Psoas muscle (tissue), 8 donors: ENCODE results near the gene ITGB8. TPM values are rescaled to one million over a fixed set of nuclear protein-coding genes. Genes with fewer than 3 reads are reported as not detected.
"Not testable (repeated sequence)": the region's sequence is repeated elsewhere in the genome, so short reads cannot be mapped to it uniquely, and the experiment has no call there.

Source experiments
- ATAC-seq, 4 donors: fragments of 200-7000 bp; cut with Tn5 transposase; one replicate each; pipeline ENCODE4 v1.9.1; 2020; ENCODE audit warnings: moderate library complexity in 3 of 4, mild to moderate bottlenecking in 2 of 4
- DNase-seq, 2 donors: peaks; one replicate each; pipeline ENCODE4 v3.0.0-alpha.2; 2020
- H3K27ac ChIP-seq: fragments of 200-600 bp; one replicate; pipeline ENCODE4 v1.8.0; 2022
- H3K27me3 ChIP-seq, 3 donors: fragments of 200-600 bp in 1 of 3; one replicate each; pipeline versions ENCODE4 v1.6.1 to v1.8.0; 2013 to 2022; ENCODE audit warnings: low read length in 2 of 3, mild to moderate bottlenecking in 2 of 3, moderate library complexity in 1 of 3; ENCODE audit not compliant: insufficient read depth in 3 of 3
- H3K36me3 ChIP-seq, 2 donors: fragments of 200-600 bp in 1 of 2; one replicate each; pipeline versions ENCODE4 v1.6.1 to v1.8.0; 2013 to 2022; ENCODE audit warnings: low read depth in 1 of 2, mild to moderate bottlenecking in 1 of 2, moderate library complexity in 1 of 2; ENCODE audit not compliant: insufficient read depth in 1 of 2
- H3K4me1 ChIP-seq: fragments of 200-600 bp; one replicate; pipeline ENCODE4 v1.8.0; 2022
- H3K4me3 ChIP-seq: fragments of 200-600 bp; one replicate; pipeline ENCODE4 v1.8.0; 2022; ENCODE audit warnings: mild to moderate bottlenecking
- H3K9me3 ChIP-seq: fragments of 200-600 bp; one replicate; pipeline ENCODE4 v1.8.0; 2022
- CTCF ChIP-seq: fragments of 200-600 bp; IDR thresholded peaks from one replicate; pipeline ENCODE4 v1.8.0; 2022; ENCODE audit warnings: antibody characterized with exemption
- WGBS, 3 donors: extraction: QIAGEN DNeasy Blood & Tissue Kit; methylation state at CpG; one replicate each; pipeline versions ENCODE4 v1.1.6 to v1.1.7; 2013; 5-methylcytosine and 5-hydroxymethylcytosine counted together
- intact Hi-C, 2 donors: fragments of 100-400 bp; cut with DNase I; formaldehyde crosslinking; loops; one replicate each; pipeline versions ENCODE4 v1.11.0 to v1.14.2; 2022
- polyA plus RNA-seq, 3 donors: library from polyadenylated mRNA; stranded (reverse); fragments of 200-250 nt; gene quantifications; one replicate each; pipeline ENCODE4 v1.2.3, GENCODE V29; 2013
- total RNA-seq, 4 donors: library from RNA; stranded (reverse); fragmentation: NEBNext Ultra II Directional in 2 of 4; extraction: Animal tissue kit (Norgen Biotek cat#: 25700) in 2 of 4; gene quantifications; one replicate each; pipeline versions ENCODE4 v1.2.1 to v1.2.4, GENCODE V29; 2021 to 2023
- donor health status: healthy with polysubstance abuse.
- donor health status: DM: no; HTN: no; CAD: no; lungs with moderate emphysema.
- donor health status: Bipolar disorder and iron deficiency.
- donor health status: healthy.
- donor health status: DM: yes; HTN: yes; CAD: no.
- donor health status: DM: no; HTN: no; CAD: no.
- donor health status: DM: no; HTN: no; CAD: no.
- donor health status: DM: yes; HTN: yes; CAD: no.

Gene ITGB8
- total and polyA plus RNA-seq, 7 donors: 0.04 to 0.60 (median 0.12) TPM

- Histone ChIP-seq H3K4me1 (no peaks in the 10 kb centered on the region), H3K36me3 (no peaks in the 10 kb centered on the region), H3K27ac (no peak overlapping the region), H3K4me3 (no peak overlapping the region), H3K9me3 (no peaks in the 10 kb centered on the region), H3K27me3 (no peaks in the 10 kb centered on the region)
- DNase-seq (no peak), ATAC-seq (no peak)
- 74 to 78% (median 76%) methylated on average over 4 of the region's 4 CpGs for WGBS, 3 donors
- intact Hi-C loops: no loop called here
- no peak for TF ChIP-seq CTCF
Measured at GRCh38 chr7:20301311-20301939, 29.3 kb upstream of the ITGB8 start.

GRCh38 chr7:20302300-20302699, 28.4 kb upstream of the ITGB8 start:
- DNase-seq, H3K27me3 ChIP-seq, H3K36me3 ChIP-seq, H3K4me3 ChIP-seq, H3K4me1 ChIP-seq, ATAC-seq, H3K9me3 ChIP-seq, intact Hi-C loops, H3K27ac ChIP-seq: not testable (repeated sequence)
- 84 to 89% (median 87%) methylated on average over 16 of the region's 16 CpGs for WGBS, 3 donors

- H3K4me3 ChIP-seq: no peak overlapping the region
- H3K27me3 ChIP-seq: no peaks in the 10 kb centered on the region
- no peak overlapping the region for H3K27ac ChIP-seq
- 20 to 45% (median 32%) methylated on average over 1 of the region's 1 CpG for WGBS, 3 donors
- ATAC-seq (no peak), DNase-seq (no peak)
- H3K36me3 ChIP-seq: no peaks in the 10 kb centered on the region
- H3K4me1 ChIP-seq: no peaks in the 10 kb centered on the region
- intact Hi-C loops: no loop called here
- TF ChIP-seq CTCF: no peak
- no peaks in the 10 kb centered on the region for H3K9me3 ChIP-seq
Measured at GRCh38 chr7:20302891-20303290, 27.8 kb upstream of the ITGB8 start.

GRCh38 chr7:20304366-20304765, 26.3 kb upstream of the ITGB8 start:
- ATAC-seq: no peak
- no peaks in the 10 kb centered on the region for H3K4me1 ChIP-seq
- H3K27ac ChIP-seq: no peak overlapping the region
- no peaks in the 10 kb centered on the region for H3K9me3 ChIP-seq
- intact Hi-C loops: no loop called here
- no peak overlapping the region for H3K4me3 ChIP-seq
- WGBS, 3 donors: 88 to 95% (median 91%) methylated on average over 4 of the region's 4 CpGs
- no peak for DNase-seq
- H3K27me3 ChIP-seq: no peaks in the 10 kb centered on the region
- no peaks in the 10 kb centered on the region for H3K36me3 ChIP-seq
- no peak for TF ChIP-seq CTCF

GRCh38 chr7:20305726-20306125, 25.0 kb upstream of the ITGB8 start:
- Histone ChIP-seq H3K27ac (no peak overlapping the region), H3K4me3 (no peak overlapping the region), H3K27me3 (no peaks in the 10 kb centered on the region), H3K36me3 (no peaks in the 10 kb centered on the region), H3K4me1 (no peaks in the 10 kb centered on the region), H3K9me3 (no peaks in the 10 kb centered on the region)
- ATAC-seq (no peak), DNase-seq (no peak)
- 56 to 78% (median 65%) methylated on average over 1 of the region's 1 CpG for WGBS, 3 donors
- intact Hi-C loops: no loop called here
- TF ChIP-seq CTCF: no peak
